Tibial artery (tissue), 4 donors: Measurements from ENCODE around the gene SPINDOC.
A peak's percentile ranks its signal among the peaks of the same experiment; 100 is the strongest.

Experiments used
- DNase-seq, 2 donors: peaks; one replicate each; pipeline ENCODE4 v3.0.0-alpha.2; 2019
- H3K27ac ChIP-seq, 2 donors: fragments of 200-600 bp; sonication (generic) in 1 of 2; 1 replicate in 1 of 2; 2 replicates in 1 of 2; pipeline ENCODE4 v1.5.1; 2018 to 2019; ENCODE audit warnings: mild to moderate bottlenecking in 1 of 2
- H3K27me3 ChIP-seq, 2 donors: fragments of 200-600 bp; sonication (generic) in 1 of 2; one replicate each; pipeline versions ENCODE4 v1.5.1 to v1.6.0; 2016 to 2019
- H3K36me3 ChIP-seq, 3 donors: fragments of 200-600 bp; sonication (generic) in 2 of 3; one replicate each; pipeline ENCODE4 v1.5.1; 2016 to 2019; ENCODE audit warnings: mild to moderate bottlenecking in 2 of 3
- H3K4me1 ChIP-seq, 4 donors: fragments of 200-600 bp; sonication (generic) in 2 of 4; 1 replicate in 3 of 4; 2 replicates in 1 of 4; pipeline ENCODE4 v1.5.1; 2016 to 2019
- H3K4me3 ChIP-seq, 2 donors: fragments of 200-600 bp; sonication (generic) in 1 of 2; 1 replicate in 1 of 2; 2 replicates in 1 of 2; pipeline ENCODE4 v1.5.1; 2018 to 2019; ENCODE audit warnings: mild to moderate bottlenecking in 2 of 2
- H3K9me3 ChIP-seq, 3 donors: fragments of 200-600 bp; sonication (generic) in 1 of 3; one replicate each; pipeline ENCODE4 v1.5.1; 2016 to 2019
- CTCF ChIP-seq, 2 experiments: fragments of 200-600 bp in 1 of 2; fragments of 450-650 bp in 1 of 2; IDR thresholded peaks; one replicate each; pipeline ENCODE4 v1.5.1; 2017 to 2019; ENCODE audit warnings: antibody characterized with exemption in 2 of 2, mild to moderate bottlenecking in 1 of 2, moderate library complexity in 1 of 2
- intact Hi-C: fragments of 100-400 bp; cut with DNase I; formaldehyde crosslinking; loops from one replicate; pipeline ENCODE4 v1.15.0; 2023; ENCODE audit warnings: low total_unique reads

SPINDOC gene

GRCh38 chr11:63813035-63813562 lies at the start of gene SPINDOC:
Gene SPINDOC, plus strand, starts transcription at chr11:63813456. Its CDS starts 231 bp downstream, at chr11:63813687.
- TF ChIP-seq CTCF (IDR thresholded peaks at IDR 0.05): peak in 1 of 2 experiments; percentile 5
- intact Hi-C loops: loop anchor here (2.0 kb wide), 1 partner anchor 44 kb away; the partner anchor contains the start of gene ZFTA
- Histone ChIP-seq H3K9me3 (no peaks in the 10 kb centered on the region), H3K27me3 (no peaks in the 10 kb centered on the region), H3K4me1 (peaks cover 0 to 32% (median 19%) of the 10 kb centered on the region in 4 donors), H3K36me3 (peaks cover 3 to 22% (median 14%) of the 10 kb centered on the region in 3 donors), H3K4me3 (peak within 1 kb of the TSS; percentile 73 to 78), H3K27ac (peak within 1 kb of the TSS; percentile 71 to 80)
- peak; percentile 69 to 90 for DNase-seq

- intact Hi-C loops: no loop called here
- Histone ChIP-seq H3K36me3 (peaks cover 0 to 20% (median 3%) of the 10 kb centered on the region in 3 donors), H3K4me3 (peak overlapping the region; percentile 55)
These were observed 49.5 kb upstream of the SPINDOC start for GRCh38 chr11:63763496-63764339.

GRCh38 chr11:63764340-63764678 lies 48.9 kb upstream of the SPINDOC start:
- H3K27me3 ChIP-seq: no peaks in the 10 kb centered on the region
- H3K27ac ChIP-seq: peak overlapping the region in 1 of 2 donors; percentile 75
- DNase-seq: no peak
- TF ChIP-seq CTCF (IDR thresholded peaks at IDR 0.05): no peak
- intact Hi-C loops: no loop called here
- H3K36me3 ChIP-seq: peaks cover 0 to 17% (median 0%) of the 10 kb centered on the region in 3 donors
- H3K9me3 ChIP-seq: no peaks in the 10 kb centered on the region
- peak overlapping the region in 1 of 2 donors; percentile 55 for H3K4me3 ChIP-seq
- H3K4me1 ChIP-seq: peaks cover 0 to 51% (median 30%) of the 10 kb centered on the region in 4 donors

More at GRCh38 chr11:63763496-63764339, 49.5 kb upstream of the SPINDOC start:
- DNase-seq: peak; percentile 27 to 70
- no peaks in the 10 kb centered on the region for H3K27me3 ChIP-seq
- H3K4me1 ChIP-seq: peaks cover 0 to 45% (median 30%) of the 10 kb centered on the region in 4 donors
- H3K9me3 ChIP-seq: no peaks in the 10 kb centered on the region
- no peak for TF ChIP-seq CTCF (IDR thresholded peaks at IDR 0.05)
- H3K27ac ChIP-seq: peak overlapping the region; percentile 56 to 75

GRCh38 chr11:63764679-63765647 lies 48.3 kb upstream of the SPINDOC start:
- intact Hi-C loops: loop anchor here (5.0 kb wide), 1 partner anchor 182 kb away; no protein-coding TSS in a partner anchor
- peak overlapping the region; percentile 89 to 90 for H3K27ac ChIP-seq
- DNase-seq: peak in 1 of 2 donors; percentile 60

More at GRCh38 chr11:63764679-63765647, 48.3 kb upstream of the SPINDOC start:
- Histone ChIP-seq H3K36me3 (peaks cover 0 to 14% (median 0%) of the 10 kb centered on the region in 3 donors), H3K9me3 (no peaks in the 10 kb centered on the region), H3K27me3 (no peaks in the 10 kb centered on the region), H3K4me1 (peaks cover 0 to 58% (median 33%) of the 10 kb centered on the region in 4 donors), H3K4me3 (no peak overlapping the region)
- no peak for TF ChIP-seq CTCF (IDR thresholded peaks at IDR 0.05)
